GM19452 (cell line): ENCODE measurements around the gene MITF.

Experiments
- ATAC-seq: cut with Tn5 transposase; IDR thresholded peaks from one replicate; pipeline ENCODE4 v1.9.1; 2021; ENCODE audit not compliant: unreplicated experiment

MITF gene

DNA sequence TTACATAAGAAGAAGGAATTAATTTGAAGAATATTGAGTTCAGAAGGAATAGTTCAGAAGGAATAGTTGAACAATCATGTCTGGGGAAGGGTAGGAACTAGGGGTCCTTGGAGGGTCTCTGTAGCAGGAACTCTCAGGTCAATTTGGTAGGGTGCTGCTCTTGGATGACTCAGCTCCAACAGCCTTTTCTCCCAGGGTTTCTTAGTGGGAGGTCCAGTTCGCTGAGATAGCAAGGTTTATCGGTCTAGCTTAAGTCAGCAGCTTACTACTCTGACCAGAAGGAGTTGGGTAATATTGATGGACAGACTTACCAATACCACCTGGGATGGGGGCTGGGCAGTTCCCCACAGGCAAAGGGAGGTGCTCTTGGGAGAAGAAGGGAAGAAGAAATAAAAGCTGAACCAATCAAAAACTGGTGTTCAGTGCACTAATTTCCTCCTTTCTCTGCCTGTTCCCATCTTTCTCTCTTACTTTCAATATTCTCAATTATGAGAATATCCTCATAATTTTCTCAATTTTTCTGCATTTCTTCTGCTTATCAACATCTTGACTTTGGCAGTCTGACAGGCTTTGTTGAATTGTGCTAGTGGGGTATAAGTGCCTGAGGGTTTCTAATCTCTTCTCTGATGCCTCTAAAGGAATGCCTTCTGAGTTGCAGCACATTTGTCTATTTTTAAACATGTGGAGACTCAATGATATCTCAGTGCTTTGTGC, 14.4 kb upstream of the MITF start:
- no peak for ATAC-seq

- no peak for ATAC-seq
Measured at GRCh38 chr3:69725994-69726571, 13.2 kb upstream of the MITF start.

DNA sequence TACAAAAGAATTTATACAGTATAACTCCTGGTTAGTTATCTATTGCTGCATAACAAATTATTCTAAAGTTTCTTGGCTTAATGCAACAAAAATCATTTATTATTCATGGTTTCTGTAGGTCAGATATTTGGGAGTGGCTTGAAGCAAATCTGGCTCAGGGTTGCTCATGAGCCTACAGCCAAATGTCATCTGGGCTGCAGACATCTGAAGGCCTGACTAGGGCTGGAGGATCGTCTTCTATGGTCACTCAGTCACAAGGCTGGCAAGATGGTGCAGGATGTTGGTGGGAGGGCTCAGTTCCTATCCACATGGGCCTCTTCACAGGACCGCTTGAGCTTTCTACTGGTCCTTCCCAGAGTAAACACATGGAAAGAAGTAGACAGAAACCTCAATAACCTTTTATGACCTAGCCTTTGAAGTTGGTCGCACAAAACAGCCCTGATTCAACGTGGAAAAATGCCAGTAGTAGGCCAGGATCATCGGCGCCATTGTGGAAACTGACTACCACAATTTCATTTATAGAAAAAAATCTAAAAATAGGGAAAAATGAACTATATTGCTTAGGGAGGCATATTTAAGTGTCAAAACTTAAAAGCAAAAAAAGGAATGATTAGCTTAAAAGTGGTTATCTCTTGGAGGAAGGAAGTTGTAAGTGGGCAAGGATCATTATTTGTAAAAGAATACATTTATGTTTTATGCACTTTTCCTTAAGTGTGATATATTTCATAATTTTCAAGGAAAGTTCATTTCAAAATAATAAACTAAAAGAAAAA, 9.9 kb upstream of the MITF start:
- no peak for ATAC-seq

GRCh38 chr3:69731080-69731479, 8.2 kb upstream of the MITF start:
- ATAC-seq = no peak

GRCh38 chr3:69735893-69736292, 3.4 kb upstream of the MITF start:
- ATAC-seq = no peak

GRCh38 chr3:69737392-69737791, 1.9 kb upstream of the MITF start:
- ATAC-seq = no peak

GRCh38 chr3:69738315-69738714, 949 bp upstream of the MITF start:
- no peak for ATAC-seq

DNA sequence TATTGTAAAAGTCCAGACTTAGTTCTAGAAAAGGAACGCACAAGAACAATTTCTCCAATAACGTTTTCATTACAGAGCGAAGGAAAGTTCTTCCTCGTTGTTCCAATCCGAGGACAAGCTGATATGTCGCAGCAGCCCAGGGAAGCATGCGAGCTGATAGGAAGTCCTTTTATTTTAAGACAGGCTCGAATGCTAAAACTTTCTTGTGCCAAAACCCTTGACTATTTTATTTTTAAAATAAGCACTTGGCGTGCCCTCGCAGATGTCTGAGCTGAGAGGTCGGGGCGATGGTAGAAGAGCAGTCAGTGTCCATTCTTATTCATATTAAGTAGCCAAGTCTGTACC, 433 bp upstream of the MITF start:
- ATAC-seq = no peak

DNA sequence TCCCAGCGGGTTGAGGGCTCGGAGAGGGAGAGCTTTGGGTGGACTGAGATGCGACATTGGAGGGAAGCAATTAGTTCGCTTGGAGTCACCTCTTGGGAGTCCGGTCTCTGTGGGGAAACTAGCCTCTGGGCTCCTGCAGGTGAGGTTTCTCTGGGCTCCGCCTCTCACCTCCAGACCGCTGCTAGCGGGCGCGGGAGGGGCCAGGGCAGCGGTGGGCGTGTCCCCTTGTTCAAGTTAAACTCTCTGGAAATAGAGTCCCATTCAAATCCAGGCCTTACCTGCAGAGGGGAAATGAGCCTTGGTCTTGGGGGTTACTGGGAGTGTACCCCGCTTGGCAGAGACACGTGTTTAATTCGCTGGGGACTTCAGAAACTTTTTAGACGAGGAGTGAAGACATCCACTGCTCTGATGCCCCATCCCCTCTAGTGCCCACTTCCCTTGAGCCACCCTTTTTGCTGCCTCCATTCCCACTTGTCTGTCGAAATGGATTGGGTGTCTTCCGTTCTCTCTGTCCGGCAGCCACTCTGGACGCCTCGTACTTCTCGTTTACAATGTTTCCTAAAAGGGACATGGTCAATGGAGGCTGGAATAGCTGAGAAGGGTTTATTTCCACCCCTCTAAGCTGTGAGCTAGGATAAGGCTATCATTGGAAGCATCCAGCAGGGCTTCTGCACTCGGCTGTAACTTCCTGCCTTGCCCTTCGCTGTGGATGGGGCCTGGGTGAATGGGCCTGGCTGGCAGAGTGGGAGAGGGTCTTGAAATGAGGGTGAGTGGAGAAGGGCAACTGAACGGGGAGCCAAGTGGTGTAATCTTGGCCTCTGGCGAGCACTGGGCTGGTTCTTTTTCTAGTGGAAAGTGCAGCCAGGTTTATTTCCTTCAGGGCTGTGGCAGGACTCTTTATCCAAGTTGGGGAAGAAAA, 1.1 kb downstream of the MITF start:
- ATAC-seq = no peak

- no peak for ATAC-seq
Measured at GRCh38 chr3:69741032-69741767, 1.9 kb downstream of the MITF start.

DNA sequence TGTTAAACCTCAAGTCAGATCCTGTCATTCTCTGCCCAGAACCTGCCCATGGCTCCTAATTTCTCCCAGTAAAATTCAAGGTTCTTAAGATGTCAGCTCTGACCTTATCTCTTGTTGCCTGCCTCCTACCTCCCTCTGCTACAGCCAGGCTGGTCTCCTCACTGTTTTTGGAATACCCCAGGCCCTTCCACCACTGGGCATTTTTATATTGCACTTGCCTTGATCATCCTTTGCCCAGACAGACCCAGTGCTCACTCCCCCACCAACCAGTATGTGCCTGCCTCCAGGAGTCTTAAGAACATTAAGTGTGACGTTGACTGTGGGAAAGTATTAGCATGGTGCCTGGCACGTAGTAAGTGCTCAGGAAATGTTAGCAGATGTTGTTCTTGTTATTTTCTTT, 3.1 kb downstream of the MITF start:
- ATAC-seq = no peak

- no peak for ATAC-seq
Measured at GRCh38 chr3:69743975-69744906, 5.0 kb downstream of the MITF start.

- ATAC-seq = no peak
Measured at GRCh38 chr3:69745505-69745904, 6.2 kb downstream of the MITF start.

- ATAC-seq = no peak
Measured at GRCh38 chr3:69746119-69746518, 6.9 kb downstream of the MITF start.

DNA sequence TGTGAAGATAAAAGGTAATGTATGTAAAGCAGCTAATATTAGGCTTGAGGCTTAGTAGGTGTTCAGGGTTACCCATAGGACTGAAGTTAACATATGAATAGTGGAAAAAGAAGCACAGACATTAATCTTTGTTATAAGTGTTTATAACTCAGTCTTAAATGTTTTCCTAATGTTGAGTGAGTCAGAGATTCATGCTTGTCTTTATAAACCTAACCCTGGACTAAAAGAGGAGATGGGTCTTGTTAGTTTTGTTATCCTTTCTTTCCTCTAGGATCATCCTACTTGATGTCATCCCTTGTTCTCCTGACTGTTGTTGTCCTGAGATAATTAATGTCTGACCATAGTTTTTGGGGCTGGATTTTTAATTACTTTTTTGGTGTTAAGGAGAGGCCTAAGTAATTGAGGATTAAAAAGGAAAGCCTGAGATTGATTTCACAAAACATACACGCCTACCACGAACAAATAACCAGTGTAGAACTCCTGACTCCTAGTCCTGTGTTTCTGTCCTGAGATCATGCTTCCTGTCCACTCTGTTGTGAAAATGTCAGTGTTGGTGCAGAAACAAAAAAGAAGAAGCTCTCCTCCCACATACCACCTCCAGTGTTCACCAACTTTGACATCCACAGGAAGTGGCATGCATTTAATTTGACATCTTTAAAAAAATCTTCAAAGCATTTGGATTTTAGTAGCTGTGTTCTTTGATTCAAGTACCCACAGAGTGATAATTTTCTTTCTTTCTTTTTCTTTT, 8.4 kb downstream of the MITF start:
- no peak for ATAC-seq

GRCh38 chr3:69748503-69748902, 9.2 kb downstream of the MITF start:
- no peak for ATAC-seq

GRCh38 chr3:69749461-69749860, 10.2 kb downstream of the MITF start:
- no peak for ATAC-seq

DNA sequence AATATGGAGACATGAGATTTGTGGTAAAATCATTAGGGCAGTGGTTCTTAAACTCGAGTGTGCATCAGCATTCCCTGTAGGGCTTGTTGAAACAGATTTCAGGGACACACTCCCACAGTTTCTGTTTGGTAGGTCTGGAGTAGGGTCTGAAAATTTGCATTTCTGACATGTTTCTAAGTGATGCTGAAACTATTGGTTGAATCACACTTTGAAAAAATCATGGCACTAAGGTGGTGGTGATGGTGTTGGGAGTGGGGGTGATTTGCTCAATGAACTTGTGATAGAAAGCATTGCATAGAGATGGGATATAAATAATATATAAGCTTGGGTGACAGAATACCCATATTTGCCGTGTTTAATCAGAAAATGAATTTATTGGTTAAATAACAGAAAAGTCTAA, 11.3 kb downstream of the MITF start:
- ATAC-seq = no peak

- no peak for ATAC-seq
Measured at GRCh38 chr3:69751074-69751476, 11.8 kb downstream of the MITF start.
